ENCODE results near the gene PRRX2.
"Not testable (repeated sequence)": the region's sequence is repeated elsewhere in the genome, so short reads cannot be mapped to it uniquely, and the experiment has no call there.

Gene PRRX2

GRCh38 chr9:129655154-129655553 lies 10.3 kb upstream of the PRRX2 start:
- DNase-seq: no peak

DNA sequence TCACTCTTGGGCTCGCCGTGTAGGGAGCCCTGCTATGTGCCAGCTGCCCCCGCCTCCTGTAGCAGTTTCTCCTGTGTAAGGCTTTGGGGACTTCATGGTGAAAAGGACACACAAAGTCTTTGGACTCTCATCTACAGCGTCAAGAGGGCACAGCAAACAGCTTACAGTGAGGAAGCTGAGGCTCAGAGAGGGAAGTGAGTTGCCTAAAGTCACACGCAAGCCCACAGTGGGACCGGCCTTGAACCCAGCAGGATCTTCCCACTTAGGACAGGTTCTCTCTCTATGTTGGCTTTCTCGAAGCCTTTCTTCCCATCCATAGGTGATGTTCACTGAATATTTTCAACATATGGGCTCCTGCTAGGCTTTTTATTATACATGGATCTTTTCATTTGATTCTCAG lies 9.8 kb upstream of the PRRX2 start:
- DNase-seq: no peak

GRCh38 chr9:129656795-129657390 lies 8.6 kb upstream of the PRRX2 start:
- DNase-seq: no peak

DNA sequence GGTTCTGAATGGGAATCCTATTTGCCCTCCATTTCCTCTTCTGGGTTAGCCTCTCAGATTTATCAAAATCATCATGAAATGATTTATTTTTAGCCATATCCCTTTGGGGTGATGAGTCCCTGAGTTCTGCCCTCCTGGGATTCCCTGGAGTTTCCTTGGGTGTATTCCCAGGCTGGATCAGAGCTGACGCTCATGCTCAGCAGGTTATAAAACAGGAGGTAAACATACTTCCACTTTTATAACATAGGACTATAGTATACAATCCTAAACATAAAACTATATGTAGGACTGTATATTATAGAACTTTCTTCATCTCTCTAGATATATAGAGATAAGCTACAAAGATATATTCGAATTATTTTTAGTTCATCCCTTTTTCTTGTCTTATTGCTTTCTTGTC lies 4.4 kb upstream of the PRRX2 start:
- no peak for DNase-seq

DNA sequence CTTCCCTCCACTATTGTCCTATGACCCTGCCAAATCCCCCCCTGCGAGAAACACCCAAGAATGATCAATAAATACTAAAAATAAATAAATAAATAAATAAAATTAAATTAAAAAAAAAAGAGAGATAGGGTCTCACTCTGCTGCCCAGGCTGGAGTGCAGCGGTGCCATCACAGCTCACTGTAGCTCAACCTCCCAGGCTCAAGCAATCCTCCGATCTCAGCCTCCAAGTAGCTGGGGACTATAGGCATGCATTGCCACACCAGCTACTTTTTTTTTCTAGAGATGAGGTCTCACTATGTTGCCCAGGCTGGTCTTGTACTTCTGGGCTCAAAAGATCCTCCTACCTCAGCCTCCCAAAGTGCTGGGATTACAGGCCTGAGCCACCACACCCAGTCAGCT lies 3.2 kb upstream of the PRRX2 start:
- not testable (repeated sequence) for DNase-seq

- no peak for DNase-seq
Measured at GRCh38 chr9:129664746-129665388, 580 bp upstream of the PRRX2 start.

DNA sequence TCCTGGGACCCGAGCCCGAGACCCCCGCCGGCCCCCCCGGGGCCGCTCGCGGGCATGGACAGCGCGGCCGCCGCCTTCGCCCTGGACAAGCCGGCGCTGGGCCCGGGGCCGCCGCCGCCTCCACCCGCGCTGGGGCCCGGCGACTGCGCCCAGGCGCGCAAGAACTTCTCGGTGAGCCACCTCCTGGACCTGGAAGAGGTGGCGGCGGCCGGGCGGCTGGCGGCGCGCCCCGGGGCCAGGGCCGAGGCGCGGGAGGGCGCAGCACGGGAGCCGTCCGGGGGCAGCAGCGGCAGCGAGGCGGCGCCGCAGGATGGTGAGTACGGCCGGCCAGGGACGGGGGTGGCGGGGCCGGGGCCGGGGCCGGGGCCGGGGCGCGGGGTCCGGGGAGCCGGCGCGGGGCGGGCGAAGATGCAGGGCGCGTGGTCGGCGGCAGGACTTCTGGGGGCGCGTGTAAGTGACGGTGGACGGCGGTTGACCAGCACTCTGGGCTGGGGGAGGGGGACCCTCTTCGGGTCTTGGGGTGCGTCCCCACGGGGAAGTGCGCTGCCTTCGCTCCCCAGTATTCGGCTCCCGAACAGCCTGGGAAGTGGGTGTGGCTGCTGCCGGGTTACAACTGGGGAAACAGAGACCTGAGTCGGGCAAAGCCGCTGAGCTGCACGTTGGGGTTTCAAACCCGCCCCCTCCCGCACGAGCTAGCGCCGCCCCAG lies 520 bp downstream of the PRRX2 start:
- DNase-seq: no peak

DNA sequence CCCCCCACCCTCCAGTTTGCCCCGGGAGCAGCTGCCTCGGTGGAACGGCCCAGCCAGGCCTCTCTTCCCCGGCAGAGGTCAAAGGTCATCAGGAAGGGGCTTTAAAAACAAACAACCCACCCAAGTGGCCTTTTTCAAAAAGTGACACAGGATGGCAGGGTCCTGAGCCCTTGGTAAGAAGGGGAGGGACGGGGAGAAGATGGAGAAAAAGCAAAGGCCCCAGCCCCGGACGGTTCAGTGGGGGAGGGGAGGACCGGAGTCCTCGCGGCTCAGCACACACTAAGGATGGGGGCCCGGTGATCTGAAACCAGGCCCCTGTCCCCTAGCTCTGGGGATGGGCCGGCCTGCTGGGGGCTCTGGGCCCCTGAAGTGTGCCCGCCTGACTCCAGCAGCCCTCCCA lies 1.1 kb downstream of the PRRX2 start:
- no peak for DNase-seq

- no peak for DNase-seq
Measured at GRCh38 chr9:129667378-129667777, 1.9 kb downstream of the PRRX2 start.

- DNase-seq: no peak
Measured at GRCh38 chr9:129667850-129668249, 2.4 kb downstream of the PRRX2 start.

DNA sequence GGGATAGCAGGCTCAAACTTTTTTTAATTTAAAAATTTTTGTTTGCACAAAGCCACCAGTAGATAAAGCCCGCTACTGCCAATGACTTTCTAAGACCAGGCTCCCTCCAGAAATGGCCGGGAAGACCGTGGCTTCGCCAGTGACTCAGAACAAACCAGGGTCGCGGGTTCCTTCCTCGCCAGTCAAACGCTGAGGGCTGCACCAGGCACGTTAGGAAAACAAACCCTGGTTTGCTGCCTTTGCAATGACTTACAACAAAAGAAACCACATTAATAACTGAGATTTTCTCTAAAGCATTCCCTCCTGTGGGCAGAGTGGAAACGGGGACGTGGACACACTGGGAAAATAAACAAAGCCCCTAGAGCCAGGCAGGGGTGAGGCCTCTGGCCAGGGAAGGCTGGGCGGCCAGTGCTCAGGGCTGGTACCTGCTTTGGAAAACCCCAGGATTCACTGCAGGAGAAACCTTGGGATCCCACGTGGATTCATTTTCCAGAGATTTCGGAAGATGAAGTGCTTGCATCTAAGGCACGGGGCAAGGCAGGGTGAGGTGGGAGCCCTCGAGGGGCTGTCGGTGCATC lies 3.8 kb downstream of the PRRX2 start:
- DNase-seq: no peak

- DNase-seq: no peak
Measured at GRCh38 chr9:129669946-129670345, 4.5 kb downstream of the PRRX2 start.

DNA sequence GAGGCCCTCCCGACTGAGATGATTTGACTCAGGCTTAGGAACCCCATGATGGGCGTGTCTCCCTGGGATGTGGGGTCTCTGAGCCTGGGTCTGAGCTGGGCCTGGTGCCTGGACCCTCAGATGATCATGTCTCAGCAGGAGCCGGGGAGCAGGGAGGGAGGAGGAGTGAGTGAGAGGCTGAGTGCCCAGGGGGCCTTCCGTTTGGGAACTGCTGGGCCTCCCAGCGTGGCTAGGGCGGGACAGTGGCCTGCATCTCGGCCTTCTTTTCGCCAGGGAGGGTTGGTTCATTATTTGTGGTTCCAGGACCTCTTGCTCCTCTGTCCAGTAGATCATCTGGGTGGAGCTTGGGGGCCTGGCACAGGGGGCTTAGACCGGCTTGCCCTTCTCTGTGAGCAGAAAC lies 5.6 kb downstream of the PRRX2 start:
- no peak for DNase-seq

DNA sequence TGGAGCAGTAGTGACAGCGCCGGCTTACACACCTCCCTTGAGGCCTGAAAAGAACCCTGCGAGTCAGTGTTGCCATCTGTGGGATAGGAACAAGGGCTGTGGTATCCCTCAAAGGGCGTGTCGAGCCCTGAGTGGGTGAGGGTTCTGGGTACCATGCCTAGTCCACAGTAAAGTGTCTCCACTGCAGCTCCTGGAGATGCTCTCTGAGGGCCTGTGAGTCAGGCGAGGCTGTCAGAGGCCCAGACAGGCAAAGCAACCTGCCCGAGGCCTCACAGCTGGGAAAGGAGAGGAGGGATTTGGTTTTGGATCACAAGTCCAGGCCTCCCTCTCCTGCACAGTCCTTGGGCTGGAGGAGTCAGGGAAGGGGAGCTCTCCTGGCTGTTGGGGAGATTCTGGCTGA lies 6.1 kb downstream of the PRRX2 start:
- no peak for DNase-seq

DNA sequence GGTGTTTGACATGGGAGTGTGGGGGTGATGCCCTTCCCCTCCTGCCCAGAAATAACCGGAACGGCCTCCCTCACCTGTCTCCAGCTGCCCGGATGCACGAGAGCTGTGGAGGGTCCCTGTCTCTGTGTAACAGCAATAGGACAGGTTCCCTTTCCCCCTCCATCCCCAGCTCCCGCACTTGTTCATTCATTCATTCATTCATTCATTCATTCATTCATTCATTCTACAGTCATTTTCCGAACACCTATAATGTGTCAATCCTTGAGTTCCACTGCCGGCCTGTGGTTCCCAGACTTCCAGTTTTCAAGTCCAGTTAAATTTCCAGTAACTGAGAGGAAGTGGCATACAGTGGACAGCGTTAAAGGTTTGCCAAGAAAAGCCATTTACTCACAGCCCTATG lies 7.3 kb downstream of the PRRX2 start:
- DNase-seq: no peak

GRCh38 chr9:129673602-129674001 lies 8.2 kb downstream of the PRRX2 start:
- DNase-seq: no peak

DNA sequence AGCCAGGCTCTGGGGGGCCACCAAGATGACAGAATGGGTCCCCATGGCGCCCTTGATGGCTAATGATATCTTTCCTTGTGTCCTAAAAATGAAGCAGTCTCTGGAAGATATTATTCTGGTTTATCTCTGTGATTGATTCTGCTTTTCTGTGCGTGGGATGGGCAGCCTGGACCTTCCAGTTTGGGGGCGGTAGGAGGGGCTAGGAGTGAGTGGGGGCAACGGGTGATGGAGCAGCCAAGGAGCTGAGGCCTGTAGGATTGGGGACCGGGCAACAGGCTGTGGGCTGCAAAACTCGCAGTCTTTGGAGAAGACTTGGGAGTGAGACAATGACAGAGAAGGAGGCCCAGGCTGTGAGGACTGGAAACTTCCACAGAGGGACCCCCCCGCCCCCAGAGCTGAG lies 8.8 kb downstream of the PRRX2 start:
- DNase-seq: no peak

GRCh38 chr9:129675620-129676019 lies 10.2 kb downstream of the PRRX2 start:
- no peak for DNase-seq

GRCh38 chr9:129676287-129676686 lies 10.8 kb downstream of the PRRX2 start:
- no peak for DNase-seq

DNA sequence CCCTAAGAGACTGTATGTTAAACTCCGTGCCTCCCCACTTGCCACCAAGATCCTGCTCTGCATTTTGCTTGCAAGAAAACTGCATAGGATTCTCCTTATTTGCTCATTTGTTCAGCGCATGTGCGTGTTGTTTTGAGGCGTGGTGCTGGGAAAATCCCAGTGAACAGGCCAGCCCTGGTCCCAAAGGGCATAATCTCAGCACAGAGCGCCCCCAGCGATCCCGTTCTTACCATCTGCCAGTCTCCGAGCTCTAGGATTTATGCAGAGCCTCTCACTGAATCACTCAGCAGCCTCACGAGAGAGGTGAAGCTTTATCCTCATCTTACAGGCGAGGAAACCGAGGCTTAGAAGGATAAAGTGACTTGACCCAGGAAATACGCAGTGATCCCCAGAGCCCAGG lies 11.5 kb downstream of the PRRX2 start:
- no peak for DNase-seq

DNA sequence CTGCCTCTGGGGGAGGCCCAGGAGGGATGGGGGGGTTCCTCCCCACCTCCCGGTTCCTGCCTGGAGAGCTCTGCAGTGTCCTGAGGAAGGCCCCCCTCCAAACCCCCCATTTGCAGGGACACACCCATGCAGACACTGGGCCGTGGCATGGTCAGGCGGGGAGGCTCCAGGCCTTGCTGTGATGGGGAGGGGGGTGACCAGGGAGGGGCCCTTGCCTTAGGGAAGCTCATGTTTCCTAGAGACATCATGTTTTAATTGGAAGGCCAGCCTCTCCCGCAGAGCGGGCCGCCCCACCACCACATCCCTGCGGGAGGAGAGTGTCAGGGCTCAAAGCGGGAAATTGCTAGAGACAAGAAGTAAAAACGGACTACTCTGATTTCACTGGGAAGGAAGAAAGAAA lies 12.0 kb downstream of the PRRX2 start:
- DNase-seq: no peak

DNA sequence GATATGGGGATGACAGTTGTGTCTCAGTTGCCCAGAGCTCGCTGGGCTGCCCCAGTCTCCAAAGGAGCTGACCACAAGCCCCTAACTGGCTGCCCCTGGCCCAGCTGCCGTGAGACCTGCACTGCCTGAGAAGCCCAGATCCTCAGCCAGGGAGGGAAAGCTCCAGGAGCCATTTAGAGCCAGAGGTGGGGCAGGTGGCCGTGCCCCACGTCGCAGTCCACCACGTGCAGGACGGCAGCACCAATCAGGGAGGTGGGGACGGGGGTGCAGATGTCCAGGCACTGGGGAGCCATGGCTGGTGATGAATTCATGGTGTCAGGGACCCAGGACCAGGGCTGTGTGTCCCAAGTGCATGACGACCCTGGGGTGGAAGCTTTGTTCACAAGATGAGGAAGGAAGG lies 13.4 kb downstream of the PRRX2 start:
- no peak for DNase-seq

DNA sequence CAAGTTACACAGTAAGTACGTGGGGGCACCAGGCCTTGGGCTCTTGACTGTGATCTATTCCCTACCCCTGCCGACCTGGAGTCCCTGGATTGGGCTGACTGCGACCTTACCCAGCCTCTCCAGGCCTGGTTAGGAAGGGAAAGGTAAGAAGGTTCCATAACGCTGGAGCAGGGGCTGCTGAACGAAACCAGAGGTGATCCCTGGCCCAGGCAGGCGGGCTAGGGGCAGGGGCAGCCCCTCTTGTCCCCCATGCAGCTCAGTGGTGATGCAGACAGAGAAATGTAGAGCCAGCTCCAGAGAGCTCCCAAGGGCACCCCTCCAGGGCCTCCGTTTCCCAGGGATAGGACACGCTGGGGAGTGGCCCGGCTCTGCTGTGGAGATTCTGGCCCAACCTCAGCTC lies 14.1 kb downstream of the PRRX2 start:
- no peak for DNase-seq

DNA sequence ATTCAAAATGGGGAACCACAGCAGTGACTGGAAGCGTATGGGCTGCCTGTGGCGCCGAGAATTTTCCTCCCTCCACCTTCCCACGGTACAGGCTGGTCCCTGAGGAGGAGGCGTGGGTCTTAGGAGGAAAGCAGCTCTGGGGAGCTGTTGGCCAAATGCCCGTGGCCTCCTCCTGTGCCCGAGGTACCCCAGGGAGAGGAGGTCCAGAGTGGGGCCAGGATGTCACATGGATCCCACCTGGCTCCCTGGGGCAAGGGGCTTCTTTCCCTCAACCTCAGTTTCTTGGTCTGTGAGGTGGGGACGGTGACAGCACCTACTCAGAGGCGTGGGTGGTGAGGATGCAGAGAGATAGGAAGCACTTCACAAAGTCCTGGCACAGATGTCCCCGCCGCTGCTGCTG lies 16.5 kb downstream of the PRRX2 start:
- DNase-seq: no peak

All from T-helper 9 cell (primary cell).